Spinal cord (tissue), 10 donors: Measurements from ENCODE around the gene DYRK4. TPM values are rescaled to one million over a fixed set of nuclear protein-coding genes. Genes with fewer than 3 reads are reported as not detected.

Experiments
- DNase-seq, 6 donors: peaks; one replicate each; pipeline versions ENCODE4 v3.0.0 to v3.0.0-alpha.2; 2013 to 2015; ENCODE audit warnings: low spot score in 6 of 6, low read depth in 4 of 6
- H3K27ac ChIP-seq: one replicate; pipeline ENCODE4 v1.5.1; 2013; ENCODE audit warnings: low read depth, low read length, control low read depth
- H3K27me3 ChIP-seq: one replicate; pipeline ENCODE4 v1.6.1; 2013; ENCODE audit warnings: low read length; ENCODE audit not compliant: control insufficient read depth, insufficient read depth
- H3K36me3 ChIP-seq: one replicate; pipeline ENCODE4 v1.6.1; 2013; ENCODE audit warnings: low read length; ENCODE audit not compliant: control insufficient read depth, insufficient read depth
- H3K4me1 ChIP-seq: one replicate; pipeline ENCODE4 v1.6.1; 2013; ENCODE audit warnings: low read length; ENCODE audit not compliant: control insufficient read depth, insufficient read depth
- H3K4me3 ChIP-seq: one replicate; pipeline ENCODE4 v1.5.1; 2013; ENCODE audit warnings: low read depth, low read length, control low read depth
- H3K9me3 ChIP-seq: one replicate; pipeline ENCODE4 v1.6.1; 2013; ENCODE audit warnings: low read length; ENCODE audit not compliant: control insufficient read depth, insufficient read depth
- WGBS: methylation state at CpG from one replicate; pipeline ENCODE4 v1.1.5; 2013; ENCODE audit warnings: missing lambda C conversion rate; ENCODE audit not compliant: insufficient coverage; 5-methylcytosine and 5-hydroxymethylcytosine counted together
- polyA plus RNA-seq, 2 donors: library from polyadenylated mRNA; unstranded; fragments of 120-200 nt; gene quantifications; one replicate each; pipeline ENCODE4 v1.2.1, GENCODE V29; 2013; ENCODE audit not compliant: insufficient read length in 2 of 2
- total RNA-seq, 2 donors: library from RNA; depleted of rRNA in 1 of 2; stranded (reverse); fragments of 120-200 nt in 1 of 2; fragments of >200 nt in 1 of 2; gene quantifications; one replicate each; pipeline versions ENCODE4 v1.2.3 to v1.2.4, GENCODE V29; 2013 to 2014
- donor health status: healthy.

Gene DYRK4
- total and polyA plus RNA-seq, 4 donors, result 28.6 to 79.4 (median 48.8) TPM

DNA sequence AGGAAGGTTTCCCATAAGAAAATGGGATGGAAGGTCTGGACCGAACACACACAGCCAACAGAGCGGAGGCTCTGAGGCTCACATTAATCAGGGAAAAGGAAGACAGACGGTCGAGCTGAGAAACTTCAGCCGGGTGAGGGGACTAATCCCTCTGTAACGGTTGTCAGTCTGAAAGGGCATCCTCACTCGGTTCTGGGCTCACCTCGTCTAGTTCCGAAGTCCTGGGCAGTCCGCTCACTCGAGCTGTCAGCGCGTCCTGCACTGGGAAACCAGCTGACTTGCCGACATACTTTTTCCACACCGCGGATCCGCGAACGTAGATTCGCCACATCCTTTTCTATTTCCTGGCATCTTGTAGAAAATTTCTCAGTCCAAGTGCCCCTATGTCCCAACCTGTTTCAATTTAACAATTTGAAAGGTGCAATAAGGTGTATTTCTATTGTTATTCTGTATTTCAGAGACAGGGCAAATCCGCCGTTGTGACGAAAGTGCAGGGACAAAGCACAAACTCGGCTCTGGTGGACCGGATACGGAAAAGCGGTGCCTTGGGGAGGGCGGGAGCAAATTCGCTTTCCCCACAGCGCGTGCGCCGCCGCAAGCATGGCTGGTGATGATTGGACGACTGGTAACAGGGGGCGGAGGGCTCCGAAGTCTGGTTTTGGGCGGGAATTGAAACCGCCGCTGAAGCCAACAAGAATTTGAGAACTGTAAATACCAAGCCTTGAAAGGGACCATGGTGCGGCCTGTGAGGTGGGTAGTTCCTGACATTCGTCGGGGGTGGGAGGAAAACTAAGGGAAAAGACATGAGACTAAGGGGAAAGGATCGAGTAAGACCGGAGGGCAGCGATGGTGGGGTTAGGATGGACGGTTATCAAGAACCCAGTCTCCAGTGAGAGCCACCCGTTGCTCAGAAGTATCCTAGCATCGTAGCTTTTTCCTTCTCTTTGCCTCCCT is 23.5 kb upstream of the DYRK4 start, which contains the start of gene RAD51AP1:
Gene RAD51AP1 (plus strand): TSS at position 684 of the 954 bp plus-strand sequence. CDS start 50 bp downstream, at position 734.
- no peaks in the 10 kb centered on the region for H3K9me3 ChIP-seq
- H3K27me3 ChIP-seq, result no peaks in the 10 kb centered on the region
- peaks cover 5% of the 10 kb centered on the region for H3K36me3 ChIP-seq
- no peaks in the 10 kb centered on the region for H3K4me1 ChIP-seq
- WGBS, result 0% methylated on average over 43 of the region's 49 CpGs
- H3K27ac ChIP-seq, result peak within 1 kb of the TSS; percentile 91
- peak within 1 kb of the TSS; percentile 89 for H3K4me3 ChIP-seq
- peak; percentile 92 to 99 (median 98) for DNase-seq

DNA sequence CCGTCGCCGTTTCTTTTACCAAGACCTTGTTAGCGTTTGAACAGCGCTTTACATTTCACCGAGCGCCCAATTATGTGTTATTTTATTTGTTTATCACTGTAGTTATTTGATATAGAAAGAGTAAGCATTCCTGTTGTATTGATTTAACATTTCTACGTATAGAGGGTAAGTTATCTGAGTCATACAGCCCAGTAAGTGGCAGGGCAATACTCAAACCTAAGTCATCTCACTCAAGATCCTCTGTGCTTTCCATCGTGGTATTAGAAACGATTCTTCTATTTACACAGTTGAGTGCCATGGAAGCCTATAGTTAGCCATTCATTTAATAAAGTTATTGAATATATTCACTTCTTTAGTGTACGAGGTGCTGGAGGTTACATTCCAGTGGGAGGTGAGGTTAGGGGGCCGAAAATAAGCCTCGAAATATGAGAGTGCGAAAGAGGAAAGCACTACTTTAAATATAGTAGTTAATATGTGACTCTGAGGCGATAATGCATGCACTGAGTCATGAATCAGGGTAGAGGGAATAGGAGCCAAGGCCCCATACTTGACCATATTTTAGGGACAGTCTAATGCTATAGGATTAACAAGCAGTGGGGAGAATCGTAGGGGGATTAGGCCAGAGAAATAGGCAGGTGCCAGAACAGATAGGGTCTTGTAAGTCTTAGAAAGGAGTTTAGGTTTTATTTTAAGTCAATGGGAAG is 22.7 kb upstream of the DYRK4 start:
- Histone ChIP-seq H3K4me1 (no peaks in the 10 kb centered on the region), H3K36me3 (peaks cover 2% of the 10 kb centered on the region), H3K4me3 (peak overlapping the region; percentile 89), H3K9me3 (no peaks in the 10 kb centered on the region), H3K27me3 (no peaks in the 10 kb centered on the region), H3K27ac (no peak overlapping the region)
- DNase-seq, result no peak
- WGBS, result 33% methylated on average over 7 of the region's 16 CpGs

DNA sequence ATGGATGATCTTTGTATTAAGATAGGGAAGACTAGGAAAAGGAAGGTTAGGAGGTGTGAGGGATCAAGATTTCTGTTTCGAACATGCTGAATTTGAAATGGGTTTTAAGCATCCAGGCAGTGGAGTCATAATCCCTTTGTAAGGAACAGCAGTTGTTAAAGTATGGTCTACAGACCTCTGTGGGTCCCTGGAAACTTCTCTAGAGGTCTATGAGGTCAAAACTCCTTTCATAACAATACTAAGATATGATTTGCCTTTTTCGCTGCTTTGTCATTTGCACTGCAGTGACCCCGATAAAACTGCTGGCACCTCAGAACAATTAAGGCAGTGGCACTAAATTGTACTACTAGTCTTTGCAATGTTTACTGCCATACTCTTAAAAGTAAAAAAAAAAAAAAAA is 21.8 kb upstream of the DYRK4 start:
- Histone ChIP-seq H3K4me1 (no peaks in the 10 kb centered on the region), H3K27ac (no peak overlapping the region), H3K4me3 (no peak overlapping the region), H3K27me3 (no peaks in the 10 kb centered on the region), H3K9me3 (no peaks in the 10 kb centered on the region), H3K36me3 (no peaks in the 10 kb centered on the region)
- WGBS, result 81% methylated on average over 2 of the region's 3 CpGs
- no peak for DNase-seq

DNA sequence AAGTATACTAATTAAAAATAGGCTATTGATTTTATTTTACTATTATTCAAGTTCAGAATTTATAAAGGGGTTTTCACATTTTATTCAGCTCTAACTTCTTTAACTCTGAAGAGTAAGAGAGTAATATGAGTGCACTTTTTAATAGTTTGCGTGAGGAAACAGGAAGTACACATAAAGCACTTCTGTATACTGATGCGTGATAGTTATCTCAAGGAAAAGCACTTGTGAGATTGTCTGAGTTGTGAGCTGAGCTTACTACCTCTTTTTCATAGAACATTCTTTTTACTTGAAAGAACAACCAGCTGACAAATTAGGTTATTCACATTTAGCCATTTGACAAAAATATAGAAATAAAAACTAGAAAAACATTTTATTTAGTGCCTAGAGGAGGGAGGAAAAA is 21.4 kb upstream of the DYRK4 start:
- Histone ChIP-seq H3K36me3 (no peaks in the 10 kb centered on the region), H3K27ac (no peak overlapping the region), H3K4me1 (no peaks in the 10 kb centered on the region), H3K4me3 (no peak overlapping the region), H3K27me3 (no peaks in the 10 kb centered on the region), H3K9me3 (no peaks in the 10 kb centered on the region)
- WGBS, result no CpG with 5 or more reads among the region's 2 CpGs
- no peak for DNase-seq

DNA sequence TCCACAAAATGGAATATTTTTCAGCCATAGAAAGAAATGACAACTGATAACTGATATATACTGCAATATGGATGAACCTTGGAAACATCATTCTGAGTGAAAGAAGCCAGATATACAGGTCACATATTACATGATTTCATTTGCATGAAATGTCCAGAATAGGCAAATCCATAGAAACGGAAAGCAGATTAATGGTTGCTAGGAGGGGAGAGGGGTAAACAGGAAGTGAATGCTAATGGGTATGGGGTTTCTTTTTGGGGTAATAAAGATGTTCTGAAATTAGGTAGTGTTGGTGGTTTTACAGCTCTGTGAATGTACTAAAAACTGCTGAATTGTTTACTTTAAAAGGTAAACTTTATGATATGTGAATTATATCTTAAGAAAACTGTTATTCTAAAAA is 16.8 kb upstream of the DYRK4 start:
- H3K27me3 ChIP-seq, result no peaks in the 10 kb centered on the region
- no CpG with 5 or more reads among the region's 1 CpG for WGBS
- H3K4me1 ChIP-seq, result no peaks in the 10 kb centered on the region
- H3K36me3 ChIP-seq, result no peaks in the 10 kb centered on the region
- DNase-seq, result no peak
- no peaks in the 10 kb centered on the region for H3K9me3 ChIP-seq
- H3K27ac ChIP-seq, result no peak overlapping the region
- no peak overlapping the region for H3K4me3 ChIP-seq

DNA sequence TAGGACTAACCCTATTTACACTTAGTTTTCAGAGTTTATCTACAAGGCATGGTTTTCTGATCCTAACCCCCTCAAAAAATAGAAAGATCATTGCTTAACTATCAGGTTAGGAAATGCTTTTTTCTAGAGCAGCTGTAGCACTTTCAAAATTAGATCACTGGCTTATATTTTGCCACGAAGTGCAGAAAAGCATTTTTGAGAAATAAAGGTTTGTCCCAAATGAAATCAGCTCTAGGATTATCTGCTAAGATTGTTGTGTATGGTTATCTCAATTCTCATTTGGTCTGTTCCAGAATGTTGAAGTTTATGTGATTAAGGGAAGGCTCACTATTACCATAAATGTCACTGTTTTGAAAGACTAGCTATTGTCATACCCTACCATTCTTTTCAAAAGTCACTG is 9.8 kb upstream of the DYRK4 start:
- H3K4me3 ChIP-seq, result no peak overlapping the region
- no peaks in the 10 kb centered on the region for H3K36me3 ChIP-seq
- H3K4me1 ChIP-seq, result no peaks in the 10 kb centered on the region
- H3K9me3 ChIP-seq, result no peaks in the 10 kb centered on the region
- no peak for DNase-seq
- H3K27me3 ChIP-seq, result no peaks in the 10 kb centered on the region
- H3K27ac ChIP-seq, result no peak overlapping the region
- WGBS, result no CpG with 5 or more reads among the region's 1 CpG

DNA sequence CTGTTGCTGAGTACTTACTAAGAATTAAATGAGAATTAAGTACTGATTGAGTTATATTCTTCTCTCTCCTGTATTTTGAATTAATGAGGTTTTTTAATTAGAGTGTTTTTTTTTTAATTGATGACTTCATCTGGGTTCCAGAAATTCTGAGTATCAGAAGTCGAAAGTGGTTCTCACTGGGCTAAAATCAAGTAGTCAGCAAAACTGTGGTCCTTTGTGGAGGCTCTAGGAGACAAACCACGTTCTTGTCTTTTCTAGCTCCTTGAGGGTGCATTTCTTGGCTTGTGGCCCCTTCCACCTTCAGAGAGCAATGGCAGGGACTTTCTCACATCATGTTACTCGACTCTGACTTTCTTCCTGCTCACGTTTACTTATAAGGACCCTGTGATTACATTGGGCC is 8.1 kb upstream of the DYRK4 start:
- Histone ChIP-seq H3K4me3 (no peak overlapping the region), H3K27ac (no peak overlapping the region)
- 98% methylated on average over 4 of the region's 4 CpGs for WGBS

DNA sequence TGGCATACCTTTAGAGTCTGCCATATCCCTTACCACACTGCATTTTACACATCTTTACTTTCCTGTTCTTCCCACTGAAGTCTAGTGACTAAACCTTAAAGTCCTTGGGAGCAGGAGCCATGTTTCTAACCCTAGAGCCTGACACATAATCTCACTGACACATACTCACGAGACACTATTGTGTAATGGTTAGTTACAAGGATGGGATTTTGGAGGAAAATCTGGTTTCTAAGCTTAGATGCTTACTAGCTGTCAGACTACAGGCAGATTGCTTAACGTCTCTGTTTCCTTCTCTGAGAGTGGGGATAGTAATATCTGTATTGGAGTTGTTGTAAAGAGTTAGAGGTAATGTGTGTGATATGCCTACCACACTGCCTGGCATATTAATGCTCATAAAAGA is 6.2 kb upstream of the DYRK4 start:
- Histone ChIP-seq H3K27ac (no peak overlapping the region), H3K9me3 (no peaks in the 10 kb centered on the region), H3K36me3 (no peaks in the 10 kb centered on the region), H3K4me1 (no peaks in the 10 kb centered on the region), H3K27me3 (no peaks in the 10 kb centered on the region), H3K4me3 (no peak overlapping the region)
- no peak for DNase-seq
- 100% methylated on average over 1 of the region's 2 CpGs for WGBS

More for the DNA sequence above, 8.1 kb upstream of the DYRK4 start:
- Histone ChIP-seq H3K27me3 (no peaks in the 10 kb centered on the region), H3K36me3 (no peaks in the 10 kb centered on the region), H3K4me1 (no peaks in the 10 kb centered on the region), H3K9me3 (no peaks in the 10 kb centered on the region)
- DNase-seq, result no peak

DNA sequence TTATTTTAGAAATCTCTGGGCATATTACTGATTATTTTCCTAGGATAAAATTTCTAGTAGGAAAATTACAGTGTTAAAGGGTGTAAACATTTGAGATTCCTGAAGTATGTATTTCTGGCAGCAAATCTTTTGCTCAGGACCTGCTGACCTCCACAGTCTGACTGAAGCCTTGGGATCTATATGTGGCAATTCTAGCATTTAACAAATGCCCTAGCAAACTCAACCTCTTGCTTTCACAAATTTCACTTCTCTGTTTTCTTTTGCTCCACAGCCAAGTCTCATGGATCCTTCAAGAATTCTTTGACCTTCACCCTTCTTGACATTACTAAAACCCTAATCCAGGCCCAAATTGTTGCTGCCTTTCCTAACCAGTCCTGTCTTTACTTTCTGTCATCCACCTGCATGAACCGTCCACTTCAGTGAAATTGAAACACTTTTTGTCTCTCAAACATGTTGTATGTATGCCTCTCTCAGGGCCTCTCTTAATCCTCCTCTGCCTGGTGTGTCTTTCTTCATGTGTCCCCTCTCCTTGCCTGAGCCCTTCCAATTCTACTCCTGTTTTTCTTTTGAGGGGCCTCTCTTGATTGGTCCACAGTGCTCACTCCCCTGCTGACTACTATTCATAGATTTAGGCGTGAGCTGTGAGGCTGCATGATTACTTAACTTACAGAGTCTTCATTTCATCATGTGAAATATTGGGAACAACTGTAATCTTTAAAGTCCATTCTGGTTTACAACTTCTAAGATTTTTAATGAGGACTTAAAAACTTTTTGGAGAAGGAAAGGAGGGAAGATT is 5.1 kb upstream of the DYRK4 start:
- no peak for DNase-seq
- Histone ChIP-seq H3K27ac (no peak overlapping the region), H3K4me1 (peaks cover 5% of the 10 kb centered on the region), H3K27me3 (no peaks in the 10 kb centered on the region), H3K4me3 (no peak overlapping the region), H3K9me3 (no peaks in the 10 kb centered on the region), H3K36me3 (no peaks in the 10 kb centered on the region)
- WGBS, result 93% methylated on average over 1 of the region's 2 CpGs
